SK-N-SH treated with all-trans-retinoic acid at 6 μM for 48 hours (cell line): ENCODE results near the gene PDGFC.

Experiments used
- CSDC2 ChIP-seq: fragments of 250-450 bp; sonication (Bioruptor Pico); IDR thresholded peaks from 2 replicates; pipeline ENCODE4 v1.5.0; 2020; ENCODE audit warnings: mild to moderate bottlenecking, moderate library complexity
- GLIS3 ChIP-seq: fragments of 250-450 bp; sonication (Bioruptor Pico); IDR thresholded peaks from 2 replicates; pipeline ENCODE4 v1.5.0; 2020; ENCODE audit warnings: mild to moderate bottlenecking, moderate library complexity
- PATZ1 ChIP-seq: fragments of 250-450 bp; sonication (Bioruptor Pico); IDR thresholded peaks from 2 replicates; pipeline ENCODE4 v1.8.0; 2020; ENCODE audit warnings: mild to moderate bottlenecking, moderate library complexity, borderline replicate concordance
- PPARA ChIP-seq: fragments of 250-450 bp; sonication (Bioruptor Pico); IDR thresholded peaks from 2 replicates; pipeline ENCODE4 v1.5.0; 2020; ENCODE audit warnings: mild to moderate bottlenecking, borderline replicate concordance
- RARB ChIP-seq: fragments of 250-450 bp; sonication (Bioruptor Pico); IDR thresholded peaks from 2 replicates; pipeline ENCODE4 v1.8.0; 2021; ENCODE audit warnings: mild to moderate bottlenecking, moderate library complexity
- SNAI2 ChIP-seq: fragments of 250-450 bp; sonication (Bioruptor Pico); IDR thresholded peaks from 2 replicates; pipeline ENCODE4 v1.5.0; 2020; ENCODE audit warnings: mild to moderate bottlenecking, moderate library complexity
- TCF4 ChIP-seq: fragments of 250-450 bp; sonication (Bioruptor Pico); IDR thresholded peaks from 2 replicates; pipeline ENCODE4 v1.8.0; 2021; ENCODE audit warnings: mild to moderate bottlenecking, moderate library complexity, borderline replicate concordance
- TOX ChIP-seq: fragments of 250-450 bp; sonication (Bioruptor Pico); IDR thresholded peaks from 2 replicates; pipeline ENCODE4 v1.8.0; 2021; ENCODE audit warnings: mild to moderate bottlenecking, moderate library complexity, borderline replicate concordance
- TSHZ2 ChIP-seq: fragments of 250-450 bp; sonication (Bioruptor Pico); IDR thresholded peaks from 2 replicates; pipeline ENCODE4 v1.5.0; 2020; ENCODE audit warnings: mild to moderate bottlenecking, moderate library complexity
- ZFP3 ChIP-seq: fragments of 250-450 bp; sonication (Bioruptor Pico); IDR thresholded peaks from 2 replicates; pipeline ENCODE4 v1.5.0; 2020; ENCODE audit warnings: mild to moderate bottlenecking, moderate library complexity
- ZFP30 ChIP-seq: fragments of 450-650 bp; formaldehyde crosslinking; IDR thresholded peaks from 2 replicates; pipeline ENCODE4 v1.5.0; 2022; ENCODE audit warnings: mild to moderate bottlenecking, moderate library complexity
- ZNF565 ChIP-seq: fragments of 450-650 bp; formaldehyde crosslinking; conservative IDR thresholded peaks from 2 replicates; pipeline ENCODE4 v1.5.0; 2020; ENCODE audit warnings: low read depth, mild to moderate bottlenecking, moderate library complexity
- ZNF8 ChIP-seq: fragments of 450-650 bp; formaldehyde crosslinking; IDR thresholded peaks from 2 replicates; pipeline ENCODE4 v1.5.0; 2020; ENCODE audit warnings: mild to moderate bottlenecking, moderate library complexity

- no peak for TF ChIP-seq GLIS3 (CRISPR knock-in tag)
- no peak for TF ChIP-seq RARB (CRISPR knock-in tag)
- TF ChIP-seq SNAI2, result no peak
- no peak for TF ChIP-seq PATZ1
- TF ChIP-seq ZFP3 (CRISPR knock-in tag), result no peak
- TF ChIP-seq ZNF565 (CRISPR knock-in tag), result no peak
- TF ChIP-seq CSDC2 (CRISPR knock-in tag), result no peak
- no peak for TF ChIP-seq PPARA (CRISPR knock-in tag)
- TF ChIP-seq TCF4 (CRISPR knock-in tag), result no peak
- no peak for TF ChIP-seq TOX (CRISPR knock-in tag)
- TF ChIP-seq ZFP30 (CRISPR knock-in tag), result no peak
- TF ChIP-seq ZNF8 (CRISPR knock-in tag), result no peak
- TF ChIP-seq TSHZ2 (CRISPR knock-in tag), result no peak
Observed at GRCh38 chr4:156956826-156957368, 14.7 kb downstream of the PDGFC start.
